ENCODE results near the gene TYMS.

The TYMS gene

DNA sequence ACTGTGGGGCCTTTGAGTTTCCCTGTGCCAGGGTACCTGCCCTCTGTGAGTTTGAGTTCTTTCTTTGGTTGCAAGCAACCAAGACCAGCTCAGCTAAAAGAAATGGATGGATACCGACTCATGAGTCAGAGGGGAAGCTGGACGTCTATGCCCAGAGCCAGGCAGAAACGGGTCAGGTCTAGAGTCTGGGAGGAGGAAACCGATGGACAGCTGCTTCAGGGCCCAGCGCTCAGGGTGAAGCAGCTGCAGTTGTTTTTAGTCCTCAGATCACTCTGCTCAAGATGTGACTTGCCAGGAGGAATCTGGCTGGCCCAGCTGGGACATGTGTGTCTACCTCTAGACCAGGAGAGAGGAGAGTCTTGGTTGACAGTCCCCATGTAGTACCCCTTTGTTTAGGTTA is 10.1 kb upstream of the TYMS start:
- DNase-seq (ENCODE audit: low spot score) = no peak

DNA sequence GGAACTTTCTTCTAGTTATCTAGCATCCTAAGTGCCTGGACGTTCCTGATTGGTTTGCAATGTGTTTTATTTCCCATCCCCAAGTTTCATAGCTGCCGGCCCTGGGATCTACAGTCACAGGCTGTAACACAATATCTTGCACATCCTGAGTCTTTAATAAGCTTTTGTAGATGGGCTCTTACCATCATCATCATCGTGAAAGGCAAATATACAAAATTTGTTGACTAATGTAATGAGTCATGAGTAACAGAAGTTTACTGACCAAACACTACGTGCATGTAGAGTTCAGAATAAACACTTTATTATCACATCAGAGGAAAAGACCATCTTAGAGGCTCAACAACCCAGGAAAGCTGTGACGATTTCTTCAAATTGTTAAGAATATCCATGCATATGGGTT is 8.1 kb upstream of the TYMS start:
- DNase-seq (ENCODE audit: low spot score) = no peak

DNA sequence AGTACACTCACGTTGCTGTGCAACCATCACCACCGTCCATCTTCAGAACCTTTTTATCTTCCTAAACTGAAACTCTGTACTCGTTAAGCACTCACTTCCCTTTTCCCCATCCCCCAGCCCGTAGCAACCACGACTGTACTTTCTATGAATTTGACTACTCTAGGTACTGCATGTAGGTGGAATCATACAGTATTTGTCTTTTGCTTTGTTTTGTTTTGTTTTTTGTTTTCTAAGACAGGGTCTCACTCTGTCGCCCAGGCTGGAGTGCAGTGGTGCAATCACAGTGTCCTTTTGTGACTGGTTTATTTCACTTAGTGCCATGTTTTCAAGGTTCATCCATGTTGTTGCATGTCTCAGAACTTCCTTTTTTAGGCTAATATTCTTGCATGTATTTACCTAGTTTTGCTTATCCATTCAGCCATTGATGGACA is 7.0 kb upstream of the TYMS start:
- no peak for DNase-seq (ENCODE audit: low spot score)

DNA sequence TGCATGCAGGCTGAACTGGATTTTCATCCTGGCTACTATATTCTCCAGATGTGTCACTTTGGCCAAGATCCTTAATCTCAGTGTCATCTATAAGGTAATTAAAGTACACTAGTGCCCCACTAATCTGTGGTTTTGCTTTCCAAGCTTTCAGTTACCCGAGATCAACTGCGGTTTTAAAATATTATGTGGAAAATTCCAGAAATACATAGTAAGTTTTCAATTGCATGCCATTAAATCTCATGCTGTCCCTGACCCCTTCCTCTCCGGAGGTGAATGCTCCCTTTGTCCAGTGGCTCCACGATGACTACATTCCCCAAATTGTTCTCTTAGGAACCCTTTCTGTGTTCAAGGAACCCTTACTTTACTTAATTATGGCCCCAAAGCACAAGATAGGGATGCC is 5.3 kb upstream of the TYMS start:
- DNase-seq (ENCODE audit: low spot score) = no peak

DNA sequence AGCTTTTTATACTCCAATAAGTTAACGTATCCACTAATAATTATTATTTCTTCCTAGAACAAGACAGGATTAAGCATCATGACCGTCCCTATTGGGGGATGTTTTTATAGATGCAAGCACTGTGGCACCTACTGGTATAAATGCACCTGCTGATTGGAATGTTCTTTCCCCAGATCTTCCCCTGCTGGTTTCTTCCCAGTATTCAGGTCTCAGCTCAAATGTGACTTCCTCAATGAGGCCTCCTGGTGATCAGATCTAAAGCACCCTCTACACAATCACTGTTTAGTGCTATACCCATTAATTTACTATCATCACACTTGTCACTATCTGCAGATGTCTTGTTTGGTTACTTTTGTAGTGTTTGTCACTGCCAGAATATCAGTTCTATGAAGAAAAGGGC is 3.9 kb upstream of the TYMS start:
- no peak for DNase-seq (ENCODE audit: low spot score)

DNA sequence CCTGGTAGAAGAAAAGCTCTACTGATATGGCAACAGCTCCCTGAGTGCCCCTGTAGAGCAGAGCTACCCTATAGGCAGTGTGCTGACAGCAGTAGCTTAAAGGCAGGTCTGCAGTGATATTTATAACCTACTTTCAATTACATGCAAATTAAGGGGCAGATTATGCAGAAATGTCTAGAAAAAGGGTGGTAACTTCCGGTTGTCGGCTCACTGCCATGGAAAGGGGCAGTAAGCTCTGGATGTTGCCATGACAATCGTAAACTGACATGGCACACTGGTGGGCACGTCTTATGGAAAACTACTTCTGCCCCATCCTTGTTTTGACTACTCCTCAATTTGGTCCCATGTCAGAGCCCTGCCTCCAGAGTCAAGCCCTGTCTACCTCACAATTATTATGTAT is 2.9 kb upstream of the TYMS start:
- DNase-seq (ENCODE audit: low spot score) = no peak

DNA sequence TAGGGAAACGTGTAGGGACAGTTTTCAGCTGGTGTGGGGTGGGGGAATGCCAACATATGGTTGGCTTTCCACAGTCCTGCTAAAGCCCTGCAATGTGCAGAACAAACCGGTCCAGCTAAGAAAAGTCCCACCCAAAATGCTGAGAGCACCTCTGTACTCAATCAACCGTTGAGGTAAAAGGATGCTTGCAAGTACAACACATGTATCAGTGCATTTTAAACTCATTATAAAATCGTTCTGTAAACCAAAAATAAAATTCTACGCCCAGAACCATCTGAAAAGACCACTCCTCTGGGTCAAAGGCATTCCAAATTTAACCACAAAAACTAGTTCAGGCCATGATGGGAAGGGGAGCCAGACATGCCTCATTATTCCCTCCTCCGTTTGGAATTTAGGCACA is 2.0 kb upstream of the TYMS start:
- no peak for DNase-seq (ENCODE audit: low spot score)

DNA sequence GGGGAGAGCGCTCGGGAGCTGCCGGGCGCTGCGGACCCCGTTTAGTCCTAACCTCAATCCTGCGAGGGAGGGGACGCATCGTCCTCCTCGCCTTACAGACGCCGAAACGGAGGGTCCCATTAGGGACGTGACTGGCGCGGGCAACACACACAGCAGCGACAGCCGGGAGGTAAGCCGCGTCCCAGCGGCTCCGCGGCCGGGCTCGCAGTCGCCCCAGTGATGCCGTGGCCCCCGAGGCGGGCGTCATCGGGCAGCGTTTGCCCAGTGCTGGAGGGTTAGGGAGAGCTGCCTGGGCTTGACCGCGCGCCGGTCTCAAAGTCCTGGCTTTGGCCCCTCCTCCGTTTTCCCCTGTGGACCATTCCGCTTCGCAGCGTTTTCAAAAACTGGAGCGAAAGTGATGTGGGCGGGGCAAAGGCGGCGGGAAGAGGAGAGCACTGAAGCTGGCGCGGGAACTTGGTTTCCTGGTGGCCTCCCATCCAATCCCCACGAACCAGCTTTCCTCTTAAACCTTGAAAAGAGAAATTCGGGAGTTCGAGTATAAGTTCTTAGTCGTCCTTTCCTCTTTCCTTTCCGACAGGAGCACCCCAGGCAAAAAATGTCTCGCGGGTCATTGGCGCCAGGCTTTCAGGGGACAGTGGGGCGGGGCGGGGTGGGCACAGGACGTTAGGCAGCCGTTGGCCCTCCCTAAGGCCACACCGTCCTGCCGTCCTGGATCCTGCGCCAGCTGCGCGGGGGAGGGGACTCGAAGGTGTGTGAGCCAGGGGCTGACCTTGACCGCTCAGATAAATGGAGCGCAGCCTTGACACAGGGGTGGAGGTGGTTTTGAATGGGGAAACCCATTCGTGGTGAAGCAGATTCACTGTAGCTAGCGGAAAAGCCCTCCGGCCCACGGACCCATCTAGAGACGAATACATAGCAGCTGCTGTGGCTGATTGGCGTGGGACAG is 821 bp downstream of the TYMS start:
- peak; percentile 92 for DNase-seq (ENCODE audit: low spot score)

DNA sequence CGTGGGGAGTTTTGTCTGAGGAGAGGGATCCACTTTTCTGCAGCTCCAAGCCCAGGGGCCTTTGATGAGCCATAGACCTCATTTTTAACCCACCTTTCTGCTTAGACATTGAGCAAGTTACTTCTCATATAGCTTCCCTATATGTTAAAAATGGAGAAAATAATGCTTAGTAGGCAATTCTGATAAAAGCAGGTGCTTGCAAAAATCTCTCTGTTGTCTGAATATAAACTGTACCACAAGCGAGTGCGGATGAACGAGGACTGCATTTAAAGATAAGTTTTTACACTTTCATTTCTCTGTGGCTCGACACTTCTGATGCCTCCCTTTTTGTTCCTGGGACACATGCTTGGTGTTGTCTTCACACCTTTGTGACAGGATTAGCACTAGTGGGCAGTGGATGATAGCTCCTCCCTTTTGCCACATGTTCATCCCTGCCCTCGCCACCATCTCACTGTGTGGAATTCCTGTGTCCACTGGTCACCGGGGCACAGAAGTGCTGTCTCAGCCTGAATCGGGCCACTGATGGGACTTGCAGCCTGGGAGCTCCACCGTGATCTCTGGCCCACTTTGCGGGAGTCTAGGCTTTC is 1.6 kb downstream of the TYMS start:
- no peak for DNase-seq (ENCODE audit: low spot score)

DNA sequence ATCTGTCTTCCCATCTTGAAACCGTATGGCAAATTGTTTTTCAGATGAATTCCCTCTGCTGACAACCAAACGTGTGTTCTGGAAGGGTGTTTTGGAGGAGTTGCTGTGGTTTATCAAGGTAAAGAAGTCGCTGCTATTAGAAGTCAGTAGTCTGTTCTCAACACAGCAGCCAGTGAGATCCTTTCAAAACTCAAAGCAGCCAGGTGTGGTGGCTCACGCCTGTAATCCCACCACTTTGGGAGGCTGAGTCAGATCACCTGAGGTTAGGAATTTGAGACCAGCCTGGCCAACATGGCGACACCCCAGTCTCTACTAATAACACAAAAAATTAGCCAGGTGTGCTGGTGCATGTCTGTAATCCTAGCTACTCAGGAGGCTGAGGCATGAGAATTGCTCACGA is 2.1 kb downstream of the TYMS start:
- no peak for DNase-seq (ENCODE audit: low spot score)

DNA sequence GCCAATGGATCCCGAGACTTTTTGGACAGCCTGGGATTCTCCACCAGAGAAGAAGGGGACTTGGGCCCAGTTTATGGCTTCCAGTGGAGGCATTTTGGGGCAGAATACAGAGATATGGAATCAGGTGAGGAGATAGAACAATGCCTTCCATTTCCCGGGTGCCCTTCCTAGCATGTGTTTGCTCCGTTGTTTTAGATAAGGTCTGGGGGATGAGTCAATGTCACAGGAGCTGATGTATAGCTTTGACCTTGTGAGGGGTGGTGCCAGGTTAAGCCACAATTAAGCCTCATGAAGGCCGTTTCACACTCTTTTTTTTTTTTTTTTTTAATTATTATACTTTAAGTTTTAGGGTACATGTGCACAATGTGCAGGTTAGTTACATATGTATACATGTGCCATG is 4.7 kb downstream of the TYMS start:
- DNase-seq (ENCODE audit: low spot score) = no peak

DNA sequence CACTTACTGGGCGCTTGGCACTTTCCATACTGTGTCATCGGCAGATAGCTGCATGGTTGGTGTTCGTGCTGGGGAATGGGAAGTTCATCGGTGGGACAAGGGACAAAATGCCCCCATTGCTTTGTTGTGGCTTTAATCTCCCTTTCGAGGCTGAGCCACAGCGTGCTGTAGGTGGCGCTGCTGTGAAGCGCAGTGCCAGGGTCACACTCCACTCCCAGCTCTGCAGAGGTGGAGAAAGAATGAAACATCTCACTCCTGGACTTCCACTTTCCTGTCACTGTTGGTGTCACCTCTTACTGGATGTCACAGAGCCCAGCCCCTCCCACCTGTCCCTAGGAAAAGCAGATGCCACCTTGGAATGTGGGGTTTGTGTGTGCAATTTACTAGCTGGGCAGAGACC is 8.7 kb downstream of the TYMS start:
- no peak for DNase-seq (ENCODE audit: low spot score)

DNA sequence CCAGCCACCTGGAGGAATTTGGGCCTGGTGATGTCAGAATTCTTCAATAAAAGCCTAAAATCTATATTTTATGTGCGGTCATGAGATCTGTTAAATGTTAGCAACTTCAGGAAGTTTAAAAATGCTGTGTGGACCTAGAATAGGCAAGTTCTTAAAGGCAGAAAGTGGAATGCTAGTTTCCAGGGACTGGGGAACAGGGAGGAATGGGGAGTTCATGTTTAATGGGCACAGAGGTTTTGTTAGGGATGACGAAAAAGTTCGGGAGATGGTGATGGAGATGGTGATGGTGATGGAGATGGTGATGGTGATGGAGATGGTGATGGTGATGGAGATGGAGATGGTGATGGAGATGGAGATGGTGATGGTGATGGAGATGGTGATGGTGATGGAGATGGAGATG is 9.2 kb downstream of the TYMS start:
- DNase-seq (ENCODE audit: low spot score) = no peak

DNA sequence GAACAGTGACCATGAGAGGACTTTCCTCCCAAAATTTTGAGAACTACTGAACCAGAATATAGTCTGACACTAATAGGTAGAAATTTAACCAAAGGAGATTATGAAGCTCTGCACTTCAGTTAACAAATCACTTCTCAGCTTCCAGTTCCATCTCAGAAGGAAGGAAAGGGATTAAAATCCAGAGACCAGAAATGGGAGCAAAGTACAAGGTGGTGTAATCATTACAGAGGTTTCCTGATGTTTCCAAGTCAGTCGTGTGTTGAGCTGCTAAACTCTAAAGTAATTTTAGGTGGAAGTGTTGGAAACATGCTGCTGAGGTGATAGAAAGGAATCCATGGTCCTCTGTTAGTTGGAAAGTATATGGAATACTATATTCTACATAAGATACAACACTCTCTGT is 10.8 kb downstream of the TYMS start:
- no peak for DNase-seq (ENCODE audit: low spot score)

DNA sequence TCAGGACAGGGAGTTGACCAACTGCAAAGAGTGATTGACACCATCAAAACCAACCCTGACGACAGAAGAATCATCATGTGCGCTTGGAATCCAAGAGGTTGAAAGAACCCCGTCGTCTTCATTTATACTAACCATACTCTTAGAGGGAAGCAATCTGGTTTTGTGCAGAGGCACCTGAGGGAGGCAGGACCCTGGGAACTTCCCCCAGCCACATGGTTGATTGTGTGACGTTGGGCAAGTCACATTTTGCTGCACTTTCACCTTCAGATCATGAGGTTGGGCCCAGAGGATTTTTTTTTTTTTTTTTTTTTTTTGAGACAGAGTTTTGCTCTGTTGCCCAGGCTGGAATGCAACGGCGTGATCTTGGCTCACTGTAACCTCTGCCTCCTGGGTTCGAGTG is 11.6 kb downstream of the TYMS start:
- DNase-seq (ENCODE audit: low spot score) = no peak

DNA sequence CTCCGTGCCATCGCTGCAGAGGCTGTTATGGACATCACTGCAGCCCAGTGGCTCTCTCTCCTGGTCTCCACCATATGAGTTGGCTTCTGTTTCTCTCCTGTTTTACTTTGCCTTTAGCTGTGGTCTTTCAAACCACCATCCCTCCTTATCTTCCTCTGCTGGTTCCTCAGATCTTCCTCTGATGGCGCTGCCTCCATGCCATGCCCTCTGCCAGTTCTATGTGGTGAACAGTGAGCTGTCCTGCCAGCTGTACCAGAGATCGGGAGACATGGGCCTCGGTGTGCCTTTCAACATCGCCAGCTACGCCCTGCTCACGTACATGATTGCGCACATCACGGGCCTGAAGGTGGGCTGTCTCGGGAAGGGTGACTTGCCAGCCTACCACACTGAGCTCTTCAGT is 13.1 kb downstream of the TYMS start:
- DNase-seq (ENCODE audit: low spot score) = no peak

DNA sequence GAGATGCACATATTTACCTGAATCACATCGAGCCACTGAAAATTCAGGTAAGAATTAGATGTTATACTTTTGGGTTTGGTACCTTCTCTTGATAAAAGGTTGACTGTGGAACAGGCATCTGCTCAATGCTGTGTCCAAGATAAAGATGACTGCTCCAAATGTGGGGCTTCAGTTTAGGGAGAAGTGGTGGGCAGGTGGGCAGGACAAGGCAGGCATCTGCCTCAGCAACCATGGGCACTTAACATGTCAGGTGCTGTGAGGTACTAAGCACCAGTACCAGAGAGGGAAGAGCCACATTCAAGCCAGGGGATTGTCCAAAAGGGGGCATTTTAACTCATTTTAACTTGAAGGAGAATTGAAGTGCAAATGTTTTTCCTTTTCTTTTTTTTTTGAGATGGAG is 14.0 kb downstream of the TYMS start:
- no peak for DNase-seq (ENCODE audit: low spot score)

DNA sequence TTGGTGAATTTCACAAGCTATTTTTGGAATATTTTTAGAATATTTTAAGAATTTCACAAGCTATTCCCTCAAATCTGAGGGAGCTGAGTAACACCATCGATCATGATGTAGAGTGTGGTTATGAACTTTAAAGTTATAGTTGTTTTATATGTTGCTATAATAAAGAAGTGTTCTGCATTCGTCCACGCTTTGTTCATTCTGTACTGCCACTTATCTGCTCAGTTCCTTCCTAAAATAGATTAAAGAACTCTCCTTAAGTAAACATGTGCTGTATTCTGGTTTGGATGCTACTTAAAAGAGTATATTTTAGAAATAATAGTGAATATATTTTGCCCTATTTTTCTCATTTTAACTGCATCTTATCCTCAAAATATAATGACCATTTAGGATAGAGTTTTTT is 15.9 kb downstream of the TYMS start:
- no peak for DNase-seq (ENCODE audit: low spot score)

DNA sequence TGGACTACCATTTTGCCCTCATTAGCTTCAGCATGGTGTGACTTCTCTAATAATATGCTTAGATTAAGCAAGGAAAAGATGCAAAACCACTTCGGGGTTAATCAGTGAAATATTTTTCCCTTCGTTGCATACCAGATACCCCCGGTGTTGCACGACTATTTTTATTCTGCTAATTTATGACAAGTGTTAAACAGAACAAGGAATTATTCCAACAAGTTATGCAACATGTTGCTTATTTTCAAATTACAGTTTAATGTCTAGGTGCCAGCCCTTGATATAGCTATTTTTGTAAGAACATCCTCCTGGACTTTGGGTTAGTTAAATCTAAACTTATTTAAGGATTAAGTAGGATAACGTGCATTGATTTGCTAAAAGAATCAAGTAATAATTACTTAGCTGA is 16.3 kb downstream of the TYMS start:
- no peak for DNase-seq (ENCODE audit: low spot score)

DNA sequence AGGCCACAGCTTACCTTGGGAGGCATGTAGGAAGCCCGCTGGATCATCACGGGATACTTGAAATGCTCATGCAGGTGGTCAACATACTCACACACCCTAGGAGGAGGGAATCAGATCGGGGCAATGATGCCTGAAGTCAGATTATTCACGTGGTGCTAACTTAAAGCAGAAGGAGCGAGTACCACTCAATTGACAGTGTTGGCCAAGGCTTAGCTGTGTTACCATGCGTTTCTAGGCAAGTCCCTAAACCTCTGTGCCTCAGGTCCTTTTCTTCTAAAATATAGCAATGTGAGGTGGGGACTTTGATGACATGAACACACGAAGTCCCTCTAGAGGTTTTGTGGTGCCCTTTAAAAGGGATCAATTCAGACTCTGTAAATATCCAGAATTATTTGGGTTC is 17.9 kb downstream of the TYMS start:
- no peak for DNase-seq (ENCODE audit: low spot score)

DNA sequence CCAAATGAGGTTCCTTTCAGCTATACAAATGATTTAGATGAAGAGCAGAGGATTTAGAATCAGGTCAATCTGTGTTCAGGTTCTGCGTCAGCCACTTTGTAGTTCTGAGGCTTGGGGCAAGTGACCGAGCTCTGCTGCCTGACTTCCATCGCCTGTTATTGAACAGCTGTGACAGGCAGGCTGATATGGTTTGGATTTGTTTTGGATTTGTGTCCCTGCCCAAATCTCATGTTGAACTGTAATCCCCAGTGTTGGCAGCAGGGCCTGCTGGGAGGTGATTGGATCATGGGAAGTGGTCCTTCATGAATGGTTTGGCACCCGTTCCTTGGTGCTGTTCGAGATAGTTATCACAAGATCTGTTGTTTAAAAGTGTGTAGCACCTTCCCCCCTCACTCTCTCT is 18.6 kb downstream of the TYMS start:
- no peak for DNase-seq (ENCODE audit: low spot score)

DNA sequence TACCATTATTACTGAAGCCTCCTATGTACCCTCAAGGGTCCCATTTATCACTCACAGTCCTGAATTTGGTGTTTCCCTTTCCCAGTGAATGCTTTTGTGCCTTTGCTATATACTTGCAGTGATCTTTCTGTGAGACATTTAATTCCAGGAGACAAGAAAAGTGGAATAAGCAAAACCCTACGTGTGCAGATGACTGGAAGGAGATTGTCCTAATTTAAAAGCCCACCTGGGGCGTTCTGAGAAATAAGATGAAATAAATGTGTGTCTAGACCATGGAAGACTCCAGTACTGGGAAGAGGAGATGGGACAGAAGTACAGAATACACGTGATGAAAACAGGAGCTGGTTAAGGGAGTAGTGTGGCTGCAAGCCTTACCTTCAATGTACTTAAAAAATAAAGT is 19.3 kb downstream of the TYMS start:
- no peak for DNase-seq (ENCODE audit: low spot score)

DNA sequence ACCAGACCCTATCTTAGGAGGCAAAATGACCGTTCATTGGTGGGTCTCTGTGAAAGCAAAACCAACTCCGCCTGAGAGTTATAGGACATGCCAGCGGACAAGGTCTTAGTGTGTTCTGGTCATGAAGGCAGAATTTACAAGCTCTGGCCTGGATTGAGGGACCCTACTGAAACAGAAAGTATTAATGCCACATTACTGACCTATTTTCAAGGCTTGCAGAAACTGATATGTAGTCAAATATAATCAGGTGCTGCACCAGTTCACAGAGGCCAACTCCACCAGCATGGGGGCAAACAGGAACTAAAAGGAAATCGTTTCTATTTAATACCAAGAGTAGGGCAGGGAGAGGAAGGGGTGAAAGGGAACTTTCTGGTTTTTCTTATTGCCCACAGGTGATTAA is 19.7 kb downstream of the TYMS start:
- no peak for DNase-seq (ENCODE audit: low spot score)

DNA sequence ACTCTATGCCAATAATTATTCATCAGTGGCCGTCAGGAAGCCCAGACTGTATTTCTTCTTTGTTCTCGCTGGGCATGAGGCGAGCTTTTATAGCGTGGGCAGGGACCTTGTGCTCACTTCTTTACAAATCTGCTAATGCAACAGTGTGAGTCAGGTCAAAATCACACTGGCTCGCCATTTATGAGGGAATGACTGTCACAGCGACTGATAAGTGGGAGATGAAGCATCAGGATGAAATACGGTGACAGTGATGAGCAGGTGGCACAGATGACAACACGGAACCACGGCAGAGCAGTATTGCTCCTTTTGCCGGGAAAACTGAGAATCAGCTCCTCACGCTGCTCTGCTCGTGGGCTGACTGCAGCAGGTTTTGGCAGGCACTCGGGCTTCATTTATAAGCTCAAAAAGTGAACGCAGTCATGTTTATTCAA is 20.5 kb downstream of the TYMS start:
- no peak for DNase-seq (ENCODE audit: low spot score)
